ENCODE results near the gene PIK3CB. TPM values are rescaled to one million over a fixed set of nuclear protein-coding genes. Genes with fewer than 3 reads are reported as not detected.
A peak's percentile ranks its signal among the peaks of the same experiment; 100 is the strongest.

The PIK3CB gene
- total and polyA plus RNA-seq, 2 of the 8 experiments (the other 6 are each of a cell fraction or from before 2014, with no cell fraction given), result 8.3 to 35.2 TPM

GRCh38 chr3:138825336-138825735 lies 9.4 kb downstream of the PIK3CB start:
- Histone ChIP-seq H3K4me2 (ENCODE audit: insufficient read depth in 1 of 2, low read depth in 2 of 2, low read length in 2 of 2) (no peak overlapping the region), H2AFZ (ENCODE audit: low read length) (no peak overlapping the region)
- TF ChIP-seq E2F6 (IDR thresholded peaks at IDR 0.05) (no peak), POLR2AphosphoS5 (IDR thresholded peaks at IDR 0.05; ENCODE audit: low read depth, low read length) (no peak), SIRT6 (IDR thresholded peaks at IDR 0.05; ENCODE audit: low read length) (no peak), CTCF (IDR thresholded peaks at IDR 0.05; ENCODE audit: control extremely low read depth in 1 of 3, insufficient read depth in 1 of 3, low read depth in 1 of 3, low read length in 3 of 3) (no peak), EZH2 (IDR thresholded peaks at IDR 0.05; ENCODE audit: low read depth, low read length, severe bottlenecking) (no peak), YY1 (IDR thresholded peaks at IDR 0.05; ENCODE audit: low read depth, low read length) (no peak), POLR2A (IDR thresholded peaks at IDR 0.05; ENCODE audit: control extremely low read depth in 1 of 2, low read depth in 2 of 2, low read length in 2 of 2) (no peak), ZNF274 (IDR thresholded peaks at IDR 0.05; ENCODE audit: borderline replicate concordance, extremely low read depth, low read length) (no peak), SAP30 (IDR thresholded peaks at IDR 0.05; ENCODE audit: insufficient read depth, insufficient replicate concordance, low read length) (no peak), CHD1 (IDR thresholded peaks at IDR 0.05; ENCODE audit: low read depth, low read length) (no peak), TBP (IDR thresholded peaks at IDR 0.05; ENCODE audit: low read depth, low read length) (no peak), POU5F1 (IDR thresholded peaks at IDR 0.05; ENCODE audit: low read depth, low read length) (no peak)

More at GRCh38 chr3:138825336-138825735, 9.4 kb downstream of the PIK3CB start:
- no peak overlapping the region for H3K9ac ChIP-seq (replicated peaks in 1 of 4; ENCODE audit: extremely low read depth in 1 of 4, low read depth in 3 of 4, low read length in 3 of 4)
- no peak for FAIRE-seq
- H3K23ac ChIP-seq (ENCODE audit: insufficient read length), result no peak overlapping the region
- no peaks in the 10 kb centered on the region for H3K9me3 ChIP-seq (ENCODE audit: insufficient read depth in 2 of 2, low read depth in 1 of 2, low read length in 1 of 2)
- H3K14ac ChIP-seq (ENCODE audit: insufficient read length), result no peak overlapping the region
- peaks cover 3 to 11% (median 6%) of the 10 kb centered on the region in 4 experiments; a peak in 5 of 7 replicates for H3K4me1 ChIP-seq (replicated peaks in 1 of 4; ENCODE audit: control insufficient read depth in 3 of 4, insufficient read depth in 4 of 4, low read length in 3 of 4)
- no peak overlapping the region for H2BK15ac ChIP-seq (ENCODE audit: low read length)
- H3K4me3 ChIP-seq (ENCODE audit: extremely low read depth in 1 of 4, insufficient read depth in 2 of 4, low read depth in 3 of 4, low read length in 4 of 4), result no peak overlapping the region
- H3K56ac ChIP-seq (replicated peaks; ENCODE audit: insufficient read length, low read depth, low read length), result no peak overlapping the region
- H3K4ac ChIP-seq (replicated peaks; ENCODE audit: insufficient read length, low read depth, low read length), result no peak overlapping the region
- H2BK5ac ChIP-seq (ENCODE audit: low read depth, low read length), result no peak overlapping the region
- H4K8ac ChIP-seq (ENCODE audit: extremely low read depth, insufficient read depth, low read length), result no peak overlapping the region
- no peak overlapping the region for H2AK5ac ChIP-seq (ENCODE audit: low read depth, low read length)
- H2BK120ac ChIP-seq (replicated peaks; ENCODE audit: low read depth, low read length), result no peak overlapping the region
- no peak for DNase-seq (ENCODE audit: low read depth in 1 of 2, low spot score in 2 of 2)
- peaks cover 3 to 77% of the 10 kb centered on the region in 2 experiments for H3K79me2 ChIP-seq (ENCODE audit: control insufficient read depth in 1 of 2, insufficient read depth in 2 of 2, low read length in 2 of 2)
- no peaks in the 10 kb centered on the region for H3K27me3 ChIP-seq (replicated peaks in 1 of 4; ENCODE audit: control insufficient read depth in 3 of 4, extremely low read depth in 1 of 4, insufficient read depth in 3 of 4, low read length in 3 of 4)
- POLR2A ChIA-PET (ENCODE audit: partially characterized antibody), result interaction anchor here (1.0 to 3.1 kb wide), 4 partner anchors 12 to 37 kb away, joined by 3 to 13 read pairs (median 7); no protein-coding TSS in a partner anchor
- H3K36me3 ChIP-seq (ENCODE audit: control insufficient read depth in 2 of 4, insufficient read depth in 4 of 4, low read length in 3 of 4), result peaks cover 0 to 6% (median 0%) of the 10 kb centered on the region in 4 experiments; a peak in 1 of 8 replicates
- peak overlapping the region; percentile 38 for H4K91ac ChIP-seq (replicated peaks; ENCODE audit: insufficient read length, low read length)
- peaks cover 11% of the 10 kb centered on the region for H3K79me1 ChIP-seq (ENCODE audit: low read depth, low read length)
- H2BK12ac ChIP-seq (ENCODE audit: low read depth, low read length), result no peak overlapping the region
- H3K23me2 ChIP-seq (ENCODE audit: low read depth, low read length), result no peaks in the 10 kb centered on the region
- 85% methylated on average over 2 of the region's 2 CpGs; no CpG with 5 or more reads in 1 of the 2 experiments for WGBS, 2 experiments (ENCODE audit: extremely low coverage in 1 of 2, insufficient coverage in 1 of 2, insufficient read length in 1 of 2, insufficient replicate concordance in 2 of 2, low coverage in 1 of 2, low lambda C conversion rate in 2 of 2, missing lambda C conversion rate in 1 of 2)
- no peak overlapping the region for H4K5ac ChIP-seq (ENCODE audit: insufficient read length, low read depth, low read length)
- H4K20me1 ChIP-seq (replicated peaks in 1 of 2; ENCODE audit: control insufficient read depth in 1 of 2, insufficient read depth in 2 of 2, low read length in 2 of 2), result no peaks in the 10 kb centered on the region
- H2BK20ac ChIP-seq (ENCODE audit: low read length), result no peak overlapping the region
- no peak overlapping the region for H3K27ac ChIP-seq (ENCODE audit: low read depth, low read length)
- CTCF ChIA-PET (ENCODE audit: partially characterized antibody), result interaction anchor here (0.9 to 2.2 kb wide), 4 partner anchors 8 to 111 kb away, joined by 3 to 9 read pairs (median 6); no protein-coding TSS in a partner anchor
- H3K18ac ChIP-seq (ENCODE audit: extremely low read depth, low read length), result no peak overlapping the region
